ENCODE results near the gene DTNB.
"Not testable (repeated sequence)": the region's sequence is repeated elsewhere in the genome, so short reads cannot be mapped to it uniquely, and the experiment has no call there.

DTNB gene

DNA sequence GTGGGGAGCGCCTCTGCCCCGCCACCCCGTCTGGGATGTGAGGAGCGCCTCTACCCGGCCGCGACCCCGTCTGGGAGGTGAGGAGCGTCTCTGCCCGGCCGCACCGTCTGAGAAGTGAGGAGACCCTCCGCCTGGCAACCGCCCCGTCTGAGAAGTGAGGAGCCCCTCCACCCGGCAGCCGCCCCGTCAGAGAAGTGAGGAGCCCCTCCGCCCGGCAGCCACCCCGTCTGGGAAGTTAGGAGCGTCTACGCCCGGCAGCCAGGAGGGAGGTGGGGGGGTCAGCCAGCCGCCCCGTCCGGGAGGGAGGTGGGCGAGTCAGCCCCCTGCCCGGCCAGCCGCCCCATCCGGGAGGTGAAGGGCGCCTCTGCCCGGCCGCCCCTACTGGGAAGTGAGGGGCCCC is 39.6 kb downstream of the DTNB start:
- in situ Hi-C loops (cut with MboI; ENCODE audit: low sequenced_read_pairs): not testable (repeated sequence)

DNA sequence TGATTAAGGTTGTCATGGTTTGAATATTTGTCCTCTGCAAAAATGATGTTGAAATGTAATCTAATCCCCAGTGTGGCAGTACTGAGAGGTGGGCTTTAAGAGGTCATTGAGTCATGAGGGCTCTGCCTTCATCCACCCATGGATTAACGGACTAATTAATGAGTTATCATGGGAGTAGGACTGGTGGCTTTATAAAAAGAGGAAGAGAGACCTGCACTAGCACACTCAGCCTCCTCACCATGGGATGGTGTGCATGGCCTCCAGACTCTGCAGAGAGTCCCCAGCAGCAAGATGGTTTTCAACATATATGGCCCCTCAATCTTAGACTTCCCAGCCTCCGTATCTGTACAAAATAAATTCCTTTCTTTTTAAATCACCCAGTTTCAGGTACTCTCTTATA is 41.0 kb downstream of the DTNB start:
- in situ Hi-C loops (cut with MboI; ENCODE audit: low sequenced_read_pairs): no loop called here

DNA sequence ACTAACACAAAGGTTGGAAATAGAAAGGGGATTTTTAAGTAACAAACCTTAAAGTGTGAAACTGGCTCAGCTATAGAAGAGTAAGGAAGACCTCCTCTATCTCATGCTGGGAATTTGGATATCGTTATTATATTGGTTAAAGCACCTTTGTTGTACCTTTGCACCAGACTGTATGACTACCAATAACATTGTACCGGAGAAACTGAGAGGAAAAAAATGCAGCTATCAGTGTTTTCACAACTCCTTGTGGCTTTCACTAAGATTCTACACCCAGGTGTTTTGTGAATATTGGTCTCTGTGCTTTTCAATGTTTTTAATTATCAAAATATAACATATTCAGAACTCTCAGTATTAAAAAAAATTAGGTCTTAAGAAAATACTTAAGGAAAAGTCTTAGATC is 48.7 kb downstream of the DTNB start:
- in situ Hi-C loops (cut with MboI; ENCODE audit: low sequenced_read_pairs): no loop called here

DNA sequence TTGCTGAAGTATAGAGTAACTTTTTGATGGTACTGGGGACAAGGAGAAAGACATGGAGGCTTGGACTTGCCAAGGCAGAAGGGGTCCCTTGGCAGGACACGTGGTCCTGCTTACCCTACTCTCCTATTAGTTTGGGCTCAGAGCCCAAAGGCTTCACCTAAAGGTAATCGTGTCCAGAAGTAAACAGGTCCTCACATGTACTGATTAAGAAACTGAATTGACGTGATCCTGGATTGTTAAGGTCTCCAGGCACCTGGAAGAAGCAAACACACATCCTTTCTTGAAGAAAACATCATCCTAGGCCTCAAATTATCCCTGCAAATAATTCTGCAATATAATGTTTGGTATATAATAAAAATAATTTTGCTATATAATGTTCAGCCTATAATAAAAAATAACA is 50.0 kb downstream of the DTNB start:
- in situ Hi-C loops (cut with MboI; ENCODE audit: low sequenced_read_pairs): no loop called here

DNA sequence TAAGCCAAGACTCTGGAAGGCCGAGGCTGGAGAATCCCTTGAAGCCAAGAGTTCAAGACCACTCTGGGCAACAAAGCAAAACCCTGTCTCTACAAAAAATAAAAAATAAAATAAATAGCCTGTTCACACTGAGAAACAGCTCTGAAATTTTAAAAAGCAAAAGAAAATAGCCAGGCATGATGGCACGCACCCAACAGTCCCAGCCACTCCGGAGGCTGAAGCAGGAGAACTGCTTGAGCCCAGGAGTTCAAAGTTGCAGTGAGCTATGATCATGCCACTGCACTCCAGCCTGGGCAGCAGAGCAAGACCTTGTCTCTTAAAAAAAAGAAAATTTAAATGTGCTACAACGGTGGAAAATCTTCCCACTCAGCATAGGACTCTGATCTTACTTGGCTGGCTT is 52.7 kb downstream of the DTNB start:
- in situ Hi-C loops (cut with MboI; ENCODE audit: low sequenced_read_pairs): no loop called here

DNA sequence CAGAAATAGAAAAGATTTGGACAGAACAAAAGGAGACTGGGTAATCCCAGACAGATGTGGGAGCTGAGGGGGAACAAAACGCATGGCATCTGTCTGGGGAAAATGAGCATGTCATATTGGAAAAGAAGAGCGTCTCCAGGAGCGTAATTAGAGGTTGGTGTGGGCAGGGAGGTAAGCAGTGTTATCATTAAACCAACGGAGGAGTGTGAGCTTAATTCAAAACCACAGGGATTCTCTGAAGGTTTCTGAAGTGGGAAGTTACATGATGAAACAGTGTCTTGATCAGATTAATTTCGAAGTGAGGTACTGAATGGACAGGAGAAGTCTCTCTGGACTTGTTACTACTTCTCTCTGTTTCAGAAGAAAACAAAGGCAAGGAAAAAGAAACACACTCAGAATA is 53.3 kb downstream of the DTNB start:
- in situ Hi-C loops (cut with MboI; ENCODE audit: low sequenced_read_pairs): no loop called here

DNA sequence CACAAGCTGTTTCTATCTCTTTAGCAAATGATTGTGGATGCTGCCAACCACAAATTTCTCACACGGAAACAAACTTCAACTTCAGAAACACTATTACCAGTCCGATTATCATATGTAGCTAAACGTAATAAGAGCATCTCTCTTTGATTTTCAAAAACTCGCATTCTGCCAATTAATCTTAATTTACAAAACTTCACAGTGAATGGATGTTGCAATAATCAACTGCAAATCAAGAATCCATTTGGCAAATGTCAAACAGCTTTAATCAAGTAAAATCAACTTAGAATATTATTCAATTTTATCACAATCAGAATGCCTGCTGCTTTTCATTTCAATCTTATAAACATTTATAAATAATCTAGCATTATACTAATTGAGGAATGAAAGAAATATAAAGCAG is 54.2 kb downstream of the DTNB start:
- in situ Hi-C loops (cut with MboI; ENCODE audit: low sequenced_read_pairs): no loop called here

DNA sequence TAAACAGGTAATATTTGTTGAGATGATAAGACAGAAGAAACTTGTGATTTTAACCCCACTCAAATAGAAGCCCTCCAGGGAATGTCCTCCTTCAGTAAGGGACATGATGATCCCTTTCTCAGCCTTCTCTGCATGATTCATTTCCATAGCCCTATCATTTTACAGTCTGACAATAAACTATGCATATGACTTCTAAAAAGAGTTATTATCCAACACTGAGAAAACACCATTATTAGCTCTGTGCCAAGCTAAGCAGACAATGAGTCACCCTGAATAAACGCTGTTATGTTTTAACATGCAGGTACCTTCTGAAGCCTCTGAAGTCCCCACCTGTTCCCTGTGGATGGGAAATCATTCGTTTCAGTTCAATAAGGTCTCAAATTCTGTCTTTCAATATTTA is 54.7 kb downstream of the DTNB start:
- in situ Hi-C loops (cut with MboI; ENCODE audit: low sequenced_read_pairs): no loop called here

DNA sequence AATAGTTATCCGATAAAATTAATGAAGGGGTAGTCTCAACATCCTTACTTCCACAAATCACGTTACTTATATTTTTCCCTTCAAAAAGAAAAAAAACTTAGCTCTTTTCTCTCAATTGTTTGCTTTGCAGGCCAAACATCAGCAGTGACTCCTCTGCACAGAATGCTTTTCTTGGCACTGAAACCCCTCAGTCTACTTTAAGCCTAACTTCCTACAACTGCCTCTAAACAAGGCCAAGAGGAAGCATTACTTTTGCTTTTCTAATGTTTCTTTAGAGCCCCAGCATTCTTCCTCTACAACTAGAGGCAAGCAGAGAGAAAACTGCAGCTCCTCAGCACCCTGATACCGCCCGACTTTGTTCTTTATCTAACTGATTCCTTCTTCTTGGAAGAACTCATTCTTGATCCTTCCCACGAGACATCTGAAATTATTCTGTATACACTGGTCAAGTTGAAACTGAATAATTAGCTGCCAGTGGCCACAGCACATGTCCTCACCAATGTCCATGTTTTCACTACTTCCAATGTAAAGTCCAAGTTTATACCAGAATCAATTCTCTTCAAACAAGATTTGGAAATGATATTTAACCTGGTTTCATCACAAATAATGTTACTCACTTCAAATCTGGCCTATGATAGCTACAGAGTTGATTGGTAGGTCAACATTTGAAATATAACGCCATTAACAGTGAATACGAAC is 55.3 kb downstream of the DTNB start:
- in situ Hi-C loops (cut with MboI; ENCODE audit: low sequenced_read_pairs): no loop called here

DNA sequence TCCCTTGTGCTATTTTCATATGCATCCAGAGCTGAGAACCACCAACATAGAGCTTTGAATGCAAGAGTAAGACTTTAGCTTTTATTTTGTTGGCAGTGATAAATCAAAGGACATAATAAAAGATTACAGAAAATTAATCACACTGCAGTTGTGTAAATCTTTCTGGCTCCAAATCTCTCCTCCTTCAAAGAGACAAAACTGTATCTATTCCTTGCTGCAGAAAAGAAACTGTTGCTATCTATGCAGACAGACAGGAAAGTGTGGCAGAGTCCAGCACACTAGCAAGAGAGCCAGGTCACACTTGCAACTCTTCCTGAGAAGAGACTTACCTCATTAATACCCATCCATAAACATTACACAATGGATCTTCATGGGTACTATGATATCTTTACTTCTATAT is 57.5 kb downstream of the DTNB start:
- in situ Hi-C loops (cut with MboI; ENCODE audit: low sequenced_read_pairs): no loop called here

DNA sequence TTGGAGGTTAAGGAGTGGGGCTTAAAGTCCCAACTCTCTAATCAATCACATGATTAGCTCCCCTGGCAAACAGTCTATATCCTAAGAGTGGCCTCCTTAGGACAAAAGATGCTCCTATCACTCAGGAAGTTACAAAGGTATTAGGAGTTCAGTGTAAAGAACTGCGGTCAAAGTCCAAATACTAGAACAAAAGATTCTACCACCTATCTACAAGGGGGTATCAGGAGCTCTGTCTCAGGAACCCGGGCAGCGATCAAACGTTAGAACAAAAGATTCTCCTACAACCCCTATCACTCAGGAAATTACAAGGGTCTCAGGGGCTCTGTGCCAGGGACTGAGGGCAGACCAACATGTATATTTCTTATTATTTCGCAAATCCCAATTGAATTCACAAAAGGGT is 58.0 kb downstream of the DTNB start:
- in situ Hi-C loops (cut with MboI; ENCODE audit: low sequenced_read_pairs): no loop called here

DNA sequence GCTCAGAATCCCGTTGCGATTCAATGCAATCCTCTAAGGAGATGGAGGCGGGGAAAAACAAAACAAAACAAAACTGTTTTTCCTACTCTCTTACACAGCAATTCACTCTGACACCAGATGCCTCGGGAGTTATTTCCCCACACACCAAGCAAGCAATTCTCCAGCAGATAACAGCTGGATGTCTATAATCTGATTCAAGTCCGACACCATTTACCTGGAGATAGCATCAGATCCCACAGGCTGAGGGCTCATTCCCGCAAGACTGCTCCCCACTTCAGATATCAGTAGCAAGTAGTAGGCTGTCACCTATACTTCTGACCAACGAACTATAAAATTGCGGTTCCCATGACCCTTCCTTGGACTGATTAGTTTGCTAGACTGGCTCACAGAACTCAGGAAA is 58.7 kb downstream of the DTNB start:
- in situ Hi-C loops (cut with MboI; ENCODE audit: low sequenced_read_pairs): no loop called here

DNA sequence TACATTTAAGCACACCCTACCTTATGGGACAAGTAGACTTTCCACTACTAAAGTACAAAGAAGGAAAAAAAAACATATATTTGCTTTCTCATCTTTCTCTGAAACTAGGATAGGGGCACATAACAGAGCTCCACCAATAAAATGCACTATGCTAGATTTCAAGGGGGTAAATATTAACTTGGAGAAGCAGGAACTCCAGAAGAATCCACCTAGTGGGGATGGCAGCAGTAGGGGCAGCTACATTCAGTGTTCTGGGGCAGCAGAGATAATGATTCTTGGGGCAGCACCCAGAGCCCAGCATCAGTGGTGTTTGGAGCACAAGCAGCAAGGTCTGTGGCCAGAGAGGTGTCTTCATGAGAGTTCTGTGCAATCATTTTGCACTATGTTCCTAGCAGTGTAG is 64.7 kb downstream of the DTNB start:
- in situ Hi-C loops (cut with MboI; ENCODE audit: low sequenced_read_pairs): no loop called here

DNA sequence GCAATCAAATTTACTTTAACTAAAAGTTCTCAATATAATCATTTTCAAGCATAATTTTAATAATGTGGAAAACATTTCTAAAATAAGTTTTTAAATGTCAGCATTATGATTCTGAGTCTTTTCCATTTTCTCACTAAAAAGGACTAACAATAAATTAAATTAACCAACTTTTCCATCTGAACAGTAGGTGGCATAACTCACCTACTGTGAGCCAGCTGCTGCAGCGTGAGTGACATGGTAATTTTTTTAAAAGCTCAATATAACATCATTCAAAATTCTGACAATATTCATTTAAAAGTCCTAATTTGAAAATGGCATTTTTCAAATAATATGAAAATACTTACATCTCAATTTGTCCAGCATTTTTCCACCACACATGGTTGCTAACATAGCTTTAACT is 66.5 kb downstream of the DTNB start:
- in situ Hi-C loops (cut with MboI; ENCODE audit: low sequenced_read_pairs): no loop called here

DNA sequence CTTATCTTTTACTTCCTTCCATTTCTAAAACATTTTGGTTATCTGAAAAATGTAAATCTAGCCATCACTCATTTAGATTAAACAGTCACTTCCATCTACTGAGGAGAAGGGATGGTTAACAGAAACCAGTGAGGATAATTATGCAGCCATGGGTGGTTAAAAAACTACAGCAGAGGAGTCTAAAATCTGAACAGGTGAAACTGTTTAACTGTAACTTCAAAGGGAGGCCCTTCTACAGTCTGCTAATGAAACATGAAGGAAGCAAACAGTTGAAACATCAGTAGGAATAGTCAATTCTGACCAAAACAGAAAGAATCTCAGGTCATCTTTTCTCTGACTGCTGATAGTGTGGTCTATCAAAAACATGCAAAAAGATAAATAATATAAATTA is 71.0 kb downstream of the DTNB start:
- in situ Hi-C loops (cut with MboI; ENCODE audit: low sequenced_read_pairs): no loop called here

DNA sequence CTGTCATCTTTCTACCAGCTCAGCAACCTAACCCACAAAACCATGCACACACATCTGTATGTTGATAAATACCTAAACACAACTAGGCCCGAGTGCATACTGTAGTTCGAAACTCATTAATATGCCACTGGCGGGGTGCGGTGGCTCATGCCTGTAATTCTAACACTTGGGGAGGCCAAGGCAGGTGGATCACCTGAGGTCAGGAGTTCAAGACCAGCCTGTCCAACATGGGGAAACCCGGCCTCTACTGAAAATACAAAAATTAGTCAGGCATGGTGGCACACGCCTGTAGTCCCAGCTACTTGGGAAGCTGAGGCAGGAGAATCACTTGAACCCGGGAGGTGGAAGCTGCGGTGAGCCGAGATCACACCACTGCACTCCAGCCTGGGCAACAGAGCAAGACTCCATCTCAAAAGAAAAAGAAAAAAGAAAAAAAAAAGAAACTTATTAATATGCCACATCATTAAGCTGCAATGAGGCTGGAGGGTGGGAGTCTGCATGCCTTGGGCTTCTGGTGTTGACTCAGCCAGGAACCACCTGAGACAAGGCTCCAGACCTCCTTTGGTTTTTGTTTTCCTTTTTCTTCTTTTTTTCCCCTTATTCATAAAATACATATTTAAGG is 71.6 kb downstream of the DTNB start:
- in situ Hi-C loops (cut with MboI; ENCODE audit: low sequenced_read_pairs): not testable (repeated sequence)

DNA sequence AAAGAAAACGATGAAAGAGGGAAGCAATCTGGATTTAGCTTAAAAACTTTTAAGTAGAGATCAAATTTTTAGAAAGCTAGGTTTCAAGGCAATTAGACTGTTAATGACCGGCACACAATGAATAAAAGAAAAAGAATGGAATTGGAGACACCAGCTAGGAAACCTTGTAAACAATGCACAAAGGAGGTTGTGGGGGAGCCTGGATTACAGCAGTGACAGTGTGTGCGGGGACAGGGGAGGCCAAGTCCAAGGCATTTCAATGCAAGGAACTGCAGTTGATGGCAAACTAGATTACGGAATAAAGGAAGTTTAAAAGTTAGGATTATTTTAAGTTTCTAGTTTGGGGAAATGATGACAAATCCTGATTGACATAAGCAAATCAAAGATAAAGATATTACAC is 74.5 kb downstream of the DTNB start:
- in situ Hi-C loops (cut with MboI; ENCODE audit: low sequenced_read_pairs): no loop called here

DNA sequence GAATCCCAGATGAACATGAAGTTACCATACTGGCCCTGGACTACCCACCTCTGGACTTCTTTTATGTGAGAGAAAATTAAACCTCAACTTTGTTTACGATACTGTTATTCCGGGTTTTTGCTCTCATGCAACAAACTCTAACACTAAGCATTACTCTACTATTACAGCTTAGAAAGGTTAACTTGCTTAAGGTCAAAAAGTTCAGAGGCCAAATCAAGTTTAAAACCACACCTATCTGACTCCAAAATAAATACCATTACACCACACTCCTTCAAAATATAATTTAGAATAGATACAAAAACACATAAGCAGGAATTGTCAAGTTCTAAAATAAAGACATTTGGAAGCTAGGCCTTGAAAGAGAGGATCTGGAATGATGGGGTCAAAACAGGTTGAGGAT is 75.0 kb downstream of the DTNB start:
- in situ Hi-C loops (cut with MboI; ENCODE audit: low sequenced_read_pairs): no loop called here

DNA sequence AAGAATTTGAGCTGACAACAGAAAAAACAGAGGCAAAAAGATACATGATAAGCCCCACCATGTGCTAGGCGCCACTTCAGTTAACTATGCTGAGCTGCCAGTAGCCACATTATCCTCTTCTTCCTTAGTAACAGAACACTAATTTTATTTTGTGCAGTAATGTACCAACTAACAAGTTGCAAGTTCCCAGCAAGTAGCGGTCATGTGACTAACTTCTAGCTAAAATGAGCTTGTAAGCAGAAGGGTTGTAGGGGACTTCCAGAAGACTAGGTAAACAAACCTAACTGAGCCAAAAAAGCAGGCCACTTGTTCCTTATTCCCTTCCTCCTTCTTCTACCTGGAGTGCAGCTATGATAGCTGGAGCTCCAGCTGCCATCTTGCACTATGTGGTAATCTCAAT is 75.5 kb downstream of the DTNB start:
- in situ Hi-C loops (cut with MboI; ENCODE audit: low sequenced_read_pairs): no loop called here

DNA sequence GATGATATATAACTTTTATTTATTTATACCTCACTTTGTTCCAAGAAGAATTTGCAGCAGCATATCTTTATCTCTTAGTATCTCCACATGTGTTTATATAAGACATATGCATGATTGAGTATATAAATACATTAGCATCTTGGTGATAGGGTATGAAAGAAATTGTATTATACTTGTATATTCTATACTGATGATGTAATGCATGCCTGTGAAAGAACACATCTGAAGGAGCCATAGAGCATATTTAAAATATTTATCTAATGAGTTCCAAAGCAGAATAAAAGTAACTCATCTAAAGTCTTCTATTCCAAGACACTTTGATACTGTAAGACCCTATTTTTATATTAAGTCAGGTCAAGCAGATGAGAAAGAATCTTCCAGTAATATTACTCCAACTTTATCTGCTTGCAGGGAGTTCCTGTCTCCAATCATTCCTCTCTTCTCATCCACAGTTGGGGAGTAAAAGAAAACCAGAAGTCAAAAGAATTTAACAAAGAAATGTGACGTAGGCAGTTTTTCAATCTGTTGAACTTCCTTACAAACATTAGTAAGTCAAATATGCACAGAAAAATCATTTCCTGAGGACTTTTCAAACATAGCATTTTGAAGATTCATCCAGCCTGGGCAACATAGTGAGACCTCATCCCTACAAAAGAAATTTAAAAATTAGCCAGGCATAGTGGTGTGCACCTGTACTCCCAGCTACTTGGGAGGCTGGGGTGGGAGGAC is 76.7 kb downstream of the DTNB start:
- in situ Hi-C loops (cut with MboI; ENCODE audit: low sequenced_read_pairs): no loop called here

DNA sequence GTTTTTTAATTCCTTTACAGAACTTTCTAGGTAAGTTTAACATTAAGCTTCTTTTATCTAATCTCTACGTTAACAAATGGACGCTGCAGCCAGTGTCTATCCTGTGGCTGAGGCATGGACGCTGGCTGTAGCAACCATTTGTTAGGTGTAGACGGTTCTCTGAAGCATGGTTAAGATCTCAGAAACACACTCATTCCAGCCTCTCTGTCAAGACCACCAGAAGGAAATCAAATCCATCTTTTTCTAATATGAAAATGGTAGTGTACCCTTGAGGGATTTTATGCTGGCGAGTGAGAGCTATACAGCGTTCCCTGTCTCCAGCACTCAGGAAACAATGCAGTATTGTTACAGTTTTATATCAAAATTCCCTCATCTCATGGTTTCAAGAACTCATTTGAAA is 78.0 kb downstream of the DTNB start:
- in situ Hi-C loops (cut with MboI; ENCODE audit: low sequenced_read_pairs): no loop called here

DNA sequence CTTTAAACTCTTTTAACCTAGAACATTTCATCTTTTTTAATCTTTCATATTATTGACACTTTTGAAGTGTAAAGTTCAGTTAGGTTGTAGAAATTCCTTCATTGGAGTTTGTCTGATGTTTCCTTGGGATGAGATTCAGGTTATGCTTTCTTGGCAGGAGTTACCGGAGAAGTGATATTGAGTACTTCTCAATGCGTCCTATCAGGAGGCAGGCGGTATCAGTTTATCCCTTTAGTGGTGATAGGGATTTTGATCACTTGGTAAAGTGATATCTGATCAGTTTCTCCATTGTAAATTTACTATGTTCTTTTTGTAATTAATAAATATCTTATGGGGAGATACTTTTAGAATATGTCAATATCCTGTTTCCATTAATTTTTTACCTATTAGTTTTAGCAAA is 78.4 kb downstream of the DTNB start:
- in situ Hi-C loops (cut with MboI; ENCODE audit: low sequenced_read_pairs): no loop called here

Measured in HL-60/S4 treated with phorbol 12-myristate 13-acetate at 8.2 ng/mL for 4 days and 3 days (cell line).